Cerebellar nuclear complex (tissue), 1 donor: Measurements from ENCODE around the gene UNC119B.
A peak's percentile ranks its signal among the peaks of the same experiment; 100 is the strongest.
"Not testable (repeated sequence)": the region's sequence is repeated elsewhere in the genome, so short reads cannot be mapped to it uniquely, and the experiment has no call there.

ENCODE experiments used
- DNase-seq, 2 experiments: peaks; one replicate each; lab custom pipeline; 2025; lab: John Stamatoyannopoulos, UW

Gene UNC119B

GRCh38 chr12:120719496-120720233 lies 9.4 kb downstream of the UNC119B start:
- DNase-seq, result no peak

- DNase-seq, result no peak
These were observed 10.2 kb downstream of the UNC119B start for GRCh38 chr12:120720234-120720986.

- no peak for DNase-seq
These were observed 10.9 kb downstream of the UNC119B start for GRCh38 chr12:120720987-120721801.

- DNase-seq, result no peak
These were observed 11.6 kb downstream of the UNC119B start for GRCh38 chr12:120721866-120722265.

- DNase-seq, result no peak
These were observed 12.5 kb downstream of the UNC119B start for GRCh38 chr12:120722784-120723183.

GRCh38 chr12:120724720-120725119 lies 14.5 kb downstream of the UNC119B start:
- DNase-seq, result no peak

- DNase-seq, result no peak
These were observed 14.9 kb downstream of the UNC119B start for GRCh38 chr12:120725151-120725658.

GRCh38 chr12:120725659-120726509 lies 15.6 kb downstream of the UNC119B start, which contains the start of gene ACADS:
Gene ACADS, plus strand, starts transcription at chr12:120725826. Its CDS starts 60 bp downstream, at chr12:120725886.
- peak in 1 of 2 experiments; percentile 39 for DNase-seq

- DNase-seq, result no peak
These were observed 16.2 kb downstream of the UNC119B start for GRCh38 chr12:120726510-120726793.

GRCh38 chr12:120726961-120727360 lies 16.7 kb downstream of the UNC119B start:
- no peak for DNase-seq

GRCh38 chr12:120732198-120732597 lies 21.9 kb downstream of the UNC119B start:
- not testable (repeated sequence) for DNase-seq

GRCh38 chr12:120733574-120733973 lies 23.3 kb downstream of the UNC119B start:
- no peak for DNase-seq

GRCh38 chr12:120734210-120734609 lies 24.0 kb downstream of the UNC119B start:
- no peak for DNase-seq

- no peak for DNase-seq
These were observed 24.9 kb downstream of the UNC119B start for GRCh38 chr12:120735181-120735580.

GRCh38 chr12:120736404-120737331 lies 26.4 kb downstream of the UNC119B start:
- no peak for DNase-seq

GRCh38 chr12:120737557-120738251 lies 27.4 kb downstream of the UNC119B start:
- DNase-seq, result no peak

- DNase-seq, result no peak
These were observed 28.2 kb downstream of the UNC119B start for GRCh38 chr12:120738252-120739030.

GRCh38 chr12:120739031-120739762 lies 28.9 kb downstream of the UNC119B start:
- no peak for DNase-seq
